Mesenchymal stem cell (in vitro differentiated cells and primary cell): Measurements from ENCODE around the gene AKT2.
"Not testable (repeated sequence)": the region's sequence is repeated elsewhere in the genome, so short reads cannot be mapped to it uniquely, and the experiment has no call there.

Experiments used
- DNase-seq: peaks from one replicate; pipeline ENCODE4 v3.0.0-alpha.2; 2013
- H2AFZ ChIP-seq: one replicate; pipeline ENCODE4 v1.6.1; 2013; ENCODE audit warnings: low read depth, mild to moderate bottlenecking, control low read depth, inconsistent platforms, low read length, moderate library complexity
- H2AK5ac ChIP-seq: 2 replicates; pipeline ENCODE4 v1.6.1; 2013; ENCODE audit warnings: low read length, moderate library complexity, mild to moderate bottlenecking, inconsistent platforms; ENCODE audit not compliant: severe bottlenecking
- H2BK120ac ChIP-seq: one replicate; pipeline ENCODE4 v1.6.1; 2013; ENCODE audit warnings: low read depth, mild to moderate bottlenecking, inconsistent platforms, low read length, moderate library complexity
- H2BK12ac ChIP-seq, 2 experiments: one replicate each; pipeline ENCODE4 v1.6.1; 2013; ENCODE audit warnings: inconsistent platforms in 2 of 2, low read length in 2 of 2, mild to moderate bottlenecking in 2 of 2, moderate library complexity in 2 of 2, control low read depth in 1 of 2
- H2BK15ac ChIP-seq: one replicate; pipeline ENCODE4 v1.6.1; 2013; ENCODE audit warnings: mild to moderate bottlenecking, low read depth, inconsistent platforms; ENCODE audit not compliant: poor library complexity, severe bottlenecking
- H2BK5ac ChIP-seq: 2 replicates; pipeline ENCODE4 v1.6.1; 2013; ENCODE audit warnings: low read depth, mild to moderate bottlenecking, low read length, control low read depth, inconsistent platforms; ENCODE audit not compliant: poor library complexity, severe bottlenecking
- H3K14ac ChIP-seq, 2 experiments: one replicate each; pipeline ENCODE4 v1.6.1; 2013; ENCODE audit warnings: inconsistent platforms in 2 of 2, low read length in 2 of 2, control low read depth in 1 of 2, mild to moderate bottlenecking in 1 of 2, moderate library complexity in 1 of 2
- H3K18ac ChIP-seq, 2 experiments: one replicate each; pipeline ENCODE4 v1.6.1; 2013; ENCODE audit warnings: inconsistent platforms in 2 of 2, low read length in 2 of 2, control low read depth in 1 of 2, low read depth in 1 of 2, mild to moderate bottlenecking in 1 of 2
- H3K23ac ChIP-seq, 2 experiments: one replicate each; pipeline ENCODE4 v1.6.1; 2013; ENCODE audit warnings: inconsistent platforms in 2 of 2, low read length in 2 of 2, mild to moderate bottlenecking in 2 of 2, moderate library complexity in 2 of 2, control low read depth in 1 of 2
- H3K27ac ChIP-seq: 2 replicates; pipeline ENCODE4 v1.5.1; 2013; ENCODE audit warnings: mild to moderate bottlenecking, moderate library complexity, low read length, control low read depth, inconsistent platforms; ENCODE audit not compliant: poor library complexity, severe bottlenecking
- H3K27me3 ChIP-seq, 2 experiments: 2 replicates each; pipeline versions ENCODE4 v1.6.1 to v1.7.0; 2013; ENCODE audit warnings: low read length in 2 of 2, mild to moderate bottlenecking in 2 of 2, moderate library complexity in 2 of 2, control low read depth in 1 of 2, inconsistent platforms in 1 of 2; ENCODE audit not compliant: control insufficient read depth in 1 of 2, insufficient read depth in 1 of 2
- H3K36me3 ChIP-seq, 2 experiments: 2 replicates each; pipeline versions ENCODE4 v1.6.1 to v1.7.0; 2013; ENCODE audit warnings: low read length in 2 of 2, control low read depth in 1 of 2, inconsistent platforms in 1 of 2, low read depth in 1 of 2, mild to moderate bottlenecking in 1 of 2; ENCODE audit not compliant: insufficient read depth in 2 of 2, control insufficient read depth in 1 of 2
- H3K4ac ChIP-seq, 2 experiments: one replicate each; pipeline ENCODE4 v1.6.1; 2013; ENCODE audit warnings: inconsistent platforms in 2 of 2, low read length in 2 of 2, mild to moderate bottlenecking in 2 of 2, moderate library complexity in 2 of 2, control low read depth in 1 of 2, low read depth in 1 of 2
- H3K4me1 ChIP-seq: 2 replicates; pipeline ENCODE4 v1.6.1; 2013; ENCODE audit warnings: low read depth, low read length, control low read depth; ENCODE audit not compliant: control insufficient read depth, insufficient read depth
- H3K4me2 ChIP-seq: 2 replicates; pipeline ENCODE4 v1.6.1; 2013; ENCODE audit warnings: low read length, mild to moderate bottlenecking, inconsistent platforms; ENCODE audit not compliant: poor library complexity, severe bottlenecking
- H3K4me3 ChIP-seq, 2 experiments: 2 replicates each; pipeline versions ENCODE4 v1.5.1 to v1.7.0; 2013; ENCODE audit warnings: low read length in 2 of 2, mild to moderate bottlenecking in 2 of 2, control low read depth in 1 of 2, low read depth in 1 of 2; ENCODE audit not compliant: insufficient read depth in 1 of 2
- H3K79me1 ChIP-seq: replicated peaks from 2 replicates; pipeline ENCODE4 v1.6.1; 2013; ENCODE audit warnings: mild to moderate bottlenecking, control low read depth, low read length, inconsistent platforms; ENCODE audit not compliant: poor library complexity, severe bottlenecking
- H3K9ac ChIP-seq: 2 replicates; pipeline ENCODE4 v1.7.0; 2013; ENCODE audit warnings: mild to moderate bottlenecking, low read length, moderate library complexity
- H3K9me3 ChIP-seq: 2 replicates; pipeline ENCODE4 v1.7.0; 2013; ENCODE audit warnings: mild to moderate bottlenecking, low read length; ENCODE audit not compliant: control insufficient read depth
- H4K8ac ChIP-seq: one replicate; pipeline ENCODE4 v1.6.1; 2013; ENCODE audit warnings: inconsistent platforms, mild to moderate bottlenecking, low read length, moderate library complexity
- H4K91ac ChIP-seq: one replicate; pipeline ENCODE4 v1.6.1; 2013; ENCODE audit warnings: mild to moderate bottlenecking, low read length, inconsistent platforms
- WGBS: methylation state at CpG from one replicate; pipeline ENCODE4 v1.1.7; 2013; ENCODE audit warnings: mixed read lengths; 5-methylcytosine and 5-hydroxymethylcytosine counted together

AKT2 gene

GRCh38 chr19:40219029-40219428, 66.1 kb downstream of the AKT2 start:
- not testable (repeated sequence) for DNase-seq, H3K14ac ChIP-seq, H3K9me3 ChIP-seq, H3K27ac ChIP-seq, H2BK5ac ChIP-seq, H2AK5ac ChIP-seq, H3K79me1 ChIP-seq, H2BK12ac ChIP-seq, H3K36me3 ChIP-seq, H2BK120ac ChIP-seq, H2BK15ac ChIP-seq, H4K8ac ChIP-seq, H3K9ac ChIP-seq, H2AFZ ChIP-seq, H3K4ac ChIP-seq, H3K4me2 ChIP-seq, H3K18ac ChIP-seq, H3K23ac ChIP-seq, H4K91ac ChIP-seq, H3K4me3 ChIP-seq
- Histone ChIP-seq H3K27me3 (peaks cover 19 to 28% of the 10 kb centered on the region in 2 experiments), H3K4me1 (peaks cover 21% of the 10 kb centered on the region)
- 93% methylated on average over 4 of the region's 4 CpGs for WGBS

- H3K27ac ChIP-seq, result no peak within 1 kb of the TSS
- no peaks in the 10 kb centered on the region for H3K9me3 ChIP-seq
- H3K4me2 ChIP-seq, result peak within 1 kb of the TSS; percentile 26
- H3K79me1 ChIP-seq, result no peaks in the 10 kb centered on the region
- H3K4ac ChIP-seq, result no peak within 1 kb of the TSS
- H3K4me1 ChIP-seq, result peaks cover 20% of the 10 kb centered on the region
- H3K14ac ChIP-seq, result no peak within 1 kb of the TSS
- no peak within 1 kb of the TSS for H2BK15ac ChIP-seq
- H3K4me3 ChIP-seq, result peak within 1 kb of the TSS in 1 of 2 experiments; percentile 37
- peak within 1 kb of the TSS in 1 of 2 experiments; percentile 77 for H3K23ac ChIP-seq
- no peak within 1 kb of the TSS for H2BK5ac ChIP-seq
- no peak within 1 kb of the TSS for H2BK12ac ChIP-seq
- no peak within 1 kb of the TSS for H2BK120ac ChIP-seq
- no peak within 1 kb of the TSS for H2AFZ ChIP-seq
- no peak within 1 kb of the TSS for H4K91ac ChIP-seq
- no peak within 1 kb of the TSS for H3K9ac ChIP-seq
- no peak within 1 kb of the TSS for H4K8ac ChIP-seq
- H3K18ac ChIP-seq, result no peak within 1 kb of the TSS
- no peak within 1 kb of the TSS for H2AK5ac ChIP-seq
- peaks cover 19 to 26% of the 10 kb centered on the region in 2 experiments for H3K27me3 ChIP-seq
- H3K36me3 ChIP-seq, result peaks cover 6 to 18% of the 10 kb centered on the region in 2 experiments
- 9% methylated on average over 52 of the region's 75 CpGs for WGBS
- peak; percentile 23 for DNase-seq
Measured at GRCh38 chr19:40217934-40218890, 66.9 kb downstream of the AKT2 start, which contains the start of gene TTC9B. TSS of gene TTC9B (minus strand) at chr19:40218384. CDS start at chr19:40218381, 3 bp downstream.

- Histone ChIP-seq H2BK15ac (no peak overlapping the region), H3K9me3 (no peaks in the 10 kb centered on the region), H2BK120ac (no peak overlapping the region), H4K91ac (no peak overlapping the region), H3K4me1 (peaks cover 18% of the 10 kb centered on the region), H3K79me1 (no peaks in the 10 kb centered on the region), H3K23ac (peak overlapping the region in 1 of 2 experiments; percentile 77), H3K4me3 (no peak overlapping the region), H3K14ac (no peak overlapping the region), H3K36me3 (peaks cover 10 to 28% of the 10 kb centered on the region in 2 experiments), H3K27ac (no peak overlapping the region), H3K18ac (no peak overlapping the region), H3K4me2 (no peak overlapping the region), H2BK5ac (no peak overlapping the region), H2AK5ac (no peak overlapping the region), H2AFZ (no peak overlapping the region), H4K8ac (no peak overlapping the region), H3K27me3 (peaks cover 19 to 26% of the 10 kb centered on the region in 2 experiments), H2BK12ac (no peak overlapping the region), H3K4ac (no peak overlapping the region), H3K9ac (no peak overlapping the region)
- no peak for DNase-seq
- 13% methylated on average over 51 of the region's 54 CpGs for WGBS
Measured at GRCh38 chr19:40217027-40217810, 67.9 kb downstream of the AKT2 start.

- H3K14ac ChIP-seq, result no peak overlapping the region
- H2BK120ac ChIP-seq, result no peak overlapping the region
- H3K27me3 ChIP-seq, result peaks cover 19 to 26% of the 10 kb centered on the region in 2 experiments
- no peak overlapping the region for H3K4me3 ChIP-seq
- no peak overlapping the region for H4K91ac ChIP-seq
- H3K4me1 ChIP-seq, result peaks cover 17% of the 10 kb centered on the region
- no peak overlapping the region for H4K8ac ChIP-seq
- no peak overlapping the region for H3K18ac ChIP-seq
- no peak for DNase-seq
- no peak overlapping the region for H3K9ac ChIP-seq
- no peak overlapping the region for H2BK12ac ChIP-seq
- no peak overlapping the region for H3K27ac ChIP-seq
- no peak overlapping the region for H3K23ac ChIP-seq
- H3K4me2 ChIP-seq, result no peak overlapping the region
- H3K9me3 ChIP-seq, result no peaks in the 10 kb centered on the region
- H2BK15ac ChIP-seq, result no peak overlapping the region
- peaks cover 15 to 33% of the 10 kb centered on the region in 2 experiments for H3K36me3 ChIP-seq
- H2AK5ac ChIP-seq, result no peak overlapping the region
- no peak overlapping the region for H3K4ac ChIP-seq
- H2BK5ac ChIP-seq, result no peak overlapping the region
- H3K79me1 ChIP-seq, result no peaks in the 10 kb centered on the region
- WGBS, result 38% methylated on average over 8 of the region's 9 CpGs
- no peak overlapping the region for H2AFZ ChIP-seq
Measured at GRCh38 chr19:40216777-40217026, 68.4 kb downstream of the AKT2 start.
